Activated CD4-positive, alpha-beta T cell treated with anti-CD3 and anti-CD28 coated beads, Interleukin-2, amount 10 ng/mL, durations not matched to agents 7 days and 5 days (primary cell): Measurements from ENCODE around the gene MDGA2. TPM values are rescaled to one million over a fixed set of nuclear protein-coding genes. Genes with fewer than 3 reads are reported as not detected.

ENCODE experiments used
- CTCF ChIA-PET: fragments of 350-600 bp; sonication (Branson Sonifier 250); formaldehyde crosslinking; loops from one replicate; lab custom pipeline; 2021; ENCODE audit warnings: antibody characterized with exemption; lab: Charles Lee
- POLR2A ChIA-PET: fragments of 350-600 bp; sonication (Branson Sonifier 250); formaldehyde crosslinking; loops from one replicate; lab custom pipeline; 2021; ENCODE audit warnings: antibody characterized with exemption; lab: Charles Lee
- DNase-seq: peaks from one replicate; pipeline ENCODE4 v3.0.0-alpha.2; 2020
- H3K27ac Mint-ChIP-seq: one replicate; pipeline ENCODE4 v1.8.0; 2021; ENCODE audit warnings: mild to moderate bottlenecking, moderate library complexity, mixed read lengths
- H3K27me3 Mint-ChIP-seq: one replicate; pipeline ENCODE4 v1.8.0; 2021; ENCODE audit warnings: mixed read lengths
- H3K36me3 Mint-ChIP-seq: one replicate; pipeline ENCODE4 v1.8.0; 2021; ENCODE audit warnings: low read depth, mixed read lengths
- H3K4me1 Mint-ChIP-seq: one replicate; pipeline ENCODE4 v1.8.0; 2021; ENCODE audit warnings: mixed read lengths
- H3K4me3 Mint-ChIP-seq: one replicate; pipeline ENCODE4 v1.8.0; 2021; ENCODE audit warnings: mild to moderate bottlenecking, moderate library complexity, mixed read lengths
- H3K9me3 Mint-ChIP-seq: one replicate; pipeline ENCODE4 v1.8.0; 2021; ENCODE audit warnings: mixed read lengths
- total RNA-seq, 2 experiments: library from RNA; stranded (reverse); gene quantifications; one replicate each; pipeline ENCODE4 v1.2.3, GENCODE V29; 2021

The MDGA2 gene
- total RNA-seq, 2 experiments from 2014 or later = not detected

GRCh38 chr14:47520382-47520781 is 155.0 kb downstream of the MDGA2 start:
- no peak for DNase-seq
- Mint-ChIP-seq H3K9me3 (no peaks in the 10 kb centered on the region), H3K4me3 (no peak overlapping the region), H3K36me3 (no peaks in the 10 kb centered on the region), H3K27ac (no peak overlapping the region), H3K4me1 (no peaks in the 10 kb centered on the region), H3K27me3 (no peaks in the 10 kb centered on the region)
- CTCF ChIA-PET = no interaction called here
- POLR2A ChIA-PET = no interaction called here

DNA sequence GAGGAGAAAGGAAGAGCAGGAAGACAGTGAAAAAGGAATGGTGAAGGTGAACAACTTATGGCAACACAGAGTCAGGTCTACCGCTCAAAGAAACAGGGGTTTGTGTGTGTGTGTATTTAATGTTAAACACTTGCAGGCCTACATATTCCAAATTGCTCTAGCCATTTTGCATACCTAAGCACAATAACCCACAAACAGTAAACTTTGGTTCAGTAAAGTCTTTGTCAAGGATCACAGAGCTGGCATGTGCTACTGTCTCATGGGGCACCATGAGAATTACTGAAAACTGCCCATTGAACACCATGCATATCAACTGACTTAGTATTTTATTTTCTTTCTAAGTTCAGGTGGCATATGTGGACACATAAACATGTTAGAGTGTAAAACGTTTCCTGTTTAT is 163.6 kb downstream of the MDGA2 start:
- no peak overlapping the region for H3K4me3 Mint-ChIP-seq
- H3K9me3 Mint-ChIP-seq = no peaks in the 10 kb centered on the region
- POLR2A ChIA-PET = no interaction called here
- H3K4me1 Mint-ChIP-seq = no peaks in the 10 kb centered on the region
- H3K27me3 Mint-ChIP-seq = no peaks in the 10 kb centered on the region
- CTCF ChIA-PET = no interaction called here
- H3K36me3 Mint-ChIP-seq = no peaks in the 10 kb centered on the region
- H3K27ac Mint-ChIP-seq = no peak overlapping the region
- DNase-seq = no peak

DNA sequence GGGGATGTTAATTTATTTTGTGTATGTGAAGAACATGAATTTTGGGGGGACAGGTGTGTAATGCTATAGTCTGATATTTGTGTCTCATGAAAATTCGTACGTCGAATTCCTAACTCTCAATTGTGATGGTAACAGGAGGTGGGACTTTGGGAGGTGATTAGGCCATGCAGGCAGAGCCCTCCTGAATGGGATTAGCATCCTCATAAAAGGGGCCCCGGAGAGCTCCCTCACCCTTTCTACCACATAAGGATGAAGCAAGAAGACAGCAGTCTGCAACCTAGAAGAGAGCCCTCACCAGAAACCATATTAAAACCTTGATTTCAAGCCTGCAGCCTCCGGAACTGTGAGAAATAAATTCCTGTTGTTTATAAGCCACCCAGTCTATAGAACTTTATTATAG is 165.4 kb downstream of the MDGA2 start:
- POLR2A ChIA-PET = no interaction called here
- Mint-ChIP-seq H3K9me3 (no peaks in the 10 kb centered on the region), H3K4me3 (no peak overlapping the region), H3K36me3 (no peaks in the 10 kb centered on the region), H3K27ac (no peak overlapping the region), H3K27me3 (no peaks in the 10 kb centered on the region), H3K4me1 (no peaks in the 10 kb centered on the region)
- no peak for DNase-seq
- CTCF ChIA-PET = no interaction called here

DNA sequence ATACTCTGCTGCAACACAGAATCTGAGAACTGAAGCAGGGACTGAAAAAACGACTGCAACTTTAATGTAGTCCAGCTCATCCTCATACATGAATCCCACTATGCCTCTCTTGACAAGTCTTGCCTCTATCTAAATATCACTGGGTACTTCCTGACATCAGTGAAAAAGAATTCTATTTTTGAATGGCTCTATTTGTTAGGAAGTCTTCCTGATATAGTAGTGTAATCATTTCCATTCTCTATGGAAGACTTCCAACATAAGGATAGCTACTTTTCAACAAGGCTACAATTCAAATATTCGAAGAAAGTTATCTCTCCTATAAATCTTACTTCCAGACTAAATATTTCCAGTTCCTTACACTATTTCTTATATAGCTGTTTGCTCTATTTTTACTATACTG is 167.5 kb downstream of the MDGA2 start:
- Mint-ChIP-seq H3K4me1 (no peaks in the 10 kb centered on the region), H3K27me3 (no peaks in the 10 kb centered on the region)
- POLR2A ChIA-PET = no interaction called here

DNA sequence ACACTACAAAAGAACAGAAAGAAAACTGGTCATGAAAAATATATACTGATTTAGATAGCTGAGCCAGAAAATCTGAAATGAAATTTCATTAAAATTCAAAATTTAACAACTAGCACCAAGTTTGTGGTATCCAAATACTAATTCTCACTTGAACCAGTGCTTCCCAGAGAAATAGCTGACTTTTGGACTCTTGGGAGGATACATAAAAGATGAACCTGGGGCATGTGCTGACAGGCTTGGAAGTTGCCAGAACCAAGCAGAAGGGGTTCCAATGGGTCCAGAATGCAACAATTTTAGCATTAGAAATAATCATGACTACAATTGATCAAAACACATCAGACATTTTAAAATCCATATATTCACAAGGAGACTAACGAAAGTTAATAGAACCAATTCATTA is 175.0 kb downstream of the MDGA2 start:
- POLR2A ChIA-PET = no interaction called here
- Mint-ChIP-seq H3K4me3 (no peak overlapping the region), H3K27me3 (no peaks in the 10 kb centered on the region), H3K27ac (no peak overlapping the region), H3K9me3 (peaks cover 3% of the 10 kb centered on the region), H3K4me1 (no peaks in the 10 kb centered on the region), H3K36me3 (no peaks in the 10 kb centered on the region)
- no peak for DNase-seq
- CTCF ChIA-PET = no interaction called here

More for the DNA sequence above, 167.5 kb downstream of the MDGA2 start:
- Mint-ChIP-seq H3K9me3 (no peaks in the 10 kb centered on the region), H3K36me3 (no peaks in the 10 kb centered on the region), H3K27ac (no peak overlapping the region), H3K4me3 (no peak overlapping the region)
- CTCF ChIA-PET = interaction anchor here (0.6 kb wide), 1 partner anchor 851 kb away, joined by 3 read pairs; no protein-coding TSS in a partner anchor
- DNase-seq = no peak

GRCh38 chr14:47490766-47491165 is 184.6 kb downstream of the MDGA2 start:
- Mint-ChIP-seq H3K9me3 (peaks cover 12% of the 10 kb centered on the region), H3K4me3 (no peak overlapping the region)
- CTCF ChIA-PET = no interaction called here

DNA sequence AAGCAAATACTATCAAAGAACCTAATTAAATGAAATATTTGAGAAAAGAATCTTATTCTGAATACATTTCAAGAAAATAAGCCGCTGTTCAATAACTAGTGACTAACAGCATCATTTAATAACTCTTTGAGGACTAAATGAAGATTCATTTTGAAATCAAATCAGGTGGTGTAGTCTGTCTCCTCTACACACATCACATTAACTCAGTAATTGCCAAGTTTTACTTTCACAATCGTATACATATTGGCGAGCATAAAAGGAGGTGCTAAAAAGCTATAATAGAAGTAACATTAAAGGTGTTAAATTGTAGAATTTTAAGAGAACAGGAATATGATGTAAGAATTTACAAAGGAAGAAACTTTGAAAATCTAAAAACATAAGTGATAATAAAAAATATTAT is 185.1 kb downstream of the MDGA2 start:
- H3K9me3 Mint-ChIP-seq = peaks cover 9% of the 10 kb centered on the region
- H3K36me3 Mint-ChIP-seq = no peaks in the 10 kb centered on the region
- no peak for DNase-seq
- CTCF ChIA-PET = no interaction called here
- no peaks in the 10 kb centered on the region for H3K27me3 Mint-ChIP-seq
- POLR2A ChIA-PET = no interaction called here
- H3K4me1 Mint-ChIP-seq = no peaks in the 10 kb centered on the region
- no peak overlapping the region for H3K4me3 Mint-ChIP-seq
- H3K27ac Mint-ChIP-seq = no peak overlapping the region

More at GRCh38 chr14:47490766-47491165, 184.6 kb downstream of the MDGA2 start:
- Mint-ChIP-seq H3K27me3 (no peaks in the 10 kb centered on the region), H3K4me1 (no peaks in the 10 kb centered on the region), H3K27ac (no peak overlapping the region), H3K36me3 (no peaks in the 10 kb centered on the region)
- POLR2A ChIA-PET = no interaction called here
- no peak for DNase-seq

- ChIA-PET POLR2A (no interaction called here), CTCF (no interaction called here)
- H3K36me3 Mint-ChIP-seq = no peaks in the 10 kb centered on the region
- H3K4me1 Mint-ChIP-seq = no peaks in the 10 kb centered on the region
- no peak overlapping the region for H3K27ac Mint-ChIP-seq
- no peaks in the 10 kb centered on the region for H3K27me3 Mint-ChIP-seq
- DNase-seq = no peak
- H3K9me3 Mint-ChIP-seq = no peaks in the 10 kb centered on the region
- no peak overlapping the region for H3K4me3 Mint-ChIP-seq
Observed at GRCh38 chr14:47485421-47485820, 190.0 kb downstream of the MDGA2 start.

DNA sequence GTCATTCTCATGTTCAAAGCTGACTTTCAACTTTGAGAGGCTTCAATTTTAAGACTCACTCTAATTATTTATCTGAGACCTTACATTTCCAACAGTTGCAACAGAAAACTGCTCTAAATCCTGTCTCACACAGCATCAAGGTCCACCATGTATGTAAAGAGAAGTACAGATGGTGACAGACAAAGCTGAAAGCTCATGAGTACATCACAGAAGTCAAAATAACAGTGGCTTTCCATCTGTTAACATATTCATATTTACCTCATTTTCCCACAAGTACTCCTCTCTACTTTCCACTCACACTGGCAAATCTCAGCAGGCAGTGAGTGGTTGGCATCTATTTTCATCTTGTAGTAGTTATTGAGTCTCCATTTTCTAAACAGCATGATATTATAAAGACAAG is 192.0 kb downstream of the MDGA2 start:
- no peaks in the 10 kb centered on the region for H3K27me3 Mint-ChIP-seq
- DNase-seq = no peak
- CTCF ChIA-PET = no interaction called here
- H3K4me1 Mint-ChIP-seq = no peaks in the 10 kb centered on the region
- POLR2A ChIA-PET = no interaction called here
- H3K27ac Mint-ChIP-seq = no peak overlapping the region
- no peaks in the 10 kb centered on the region for H3K36me3 Mint-ChIP-seq
- H3K4me3 Mint-ChIP-seq = no peak overlapping the region
- H3K9me3 Mint-ChIP-seq = peaks cover 2% of the 10 kb centered on the region

GRCh38 chr14:47471075-47471474 is 204.3 kb downstream of the MDGA2 start:
- CTCF ChIA-PET = no interaction called here
- Mint-ChIP-seq H3K4me1 (no peaks in the 10 kb centered on the region), H3K4me3 (no peak overlapping the region), H3K27me3 (no peaks in the 10 kb centered on the region), H3K27ac (no peak overlapping the region), H3K9me3 (peaks cover 6% of the 10 kb centered on the region), H3K36me3 (no peaks in the 10 kb centered on the region)
- no peak for DNase-seq
- POLR2A ChIA-PET = no interaction called here

GRCh38 chr14:47466916-47467315 is 208.5 kb downstream of the MDGA2 start:
- no peaks in the 10 kb centered on the region for H3K27me3 Mint-ChIP-seq
- no peak overlapping the region for H3K27ac Mint-ChIP-seq
- no peaks in the 10 kb centered on the region for H3K36me3 Mint-ChIP-seq
- CTCF ChIA-PET = no interaction called here
- H3K4me3 Mint-ChIP-seq = no peak overlapping the region
- H3K4me1 Mint-ChIP-seq = no peaks in the 10 kb centered on the region
- no peak for DNase-seq
- peaks cover 3% of the 10 kb centered on the region for H3K9me3 Mint-ChIP-seq
- POLR2A ChIA-PET = no interaction called here

GRCh38 chr14:47454025-47454424 is 221.4 kb downstream of the MDGA2 start:
- Mint-ChIP-seq H3K36me3 (no peaks in the 10 kb centered on the region), H3K27me3 (no peaks in the 10 kb centered on the region), H3K4me3 (no peak overlapping the region), H3K9me3 (no peaks in the 10 kb centered on the region), H3K4me1 (no peaks in the 10 kb centered on the region), H3K27ac (no peak overlapping the region)
- ChIA-PET POLR2A (no interaction called here), CTCF (no interaction called here)
- no peak for DNase-seq

DNA sequence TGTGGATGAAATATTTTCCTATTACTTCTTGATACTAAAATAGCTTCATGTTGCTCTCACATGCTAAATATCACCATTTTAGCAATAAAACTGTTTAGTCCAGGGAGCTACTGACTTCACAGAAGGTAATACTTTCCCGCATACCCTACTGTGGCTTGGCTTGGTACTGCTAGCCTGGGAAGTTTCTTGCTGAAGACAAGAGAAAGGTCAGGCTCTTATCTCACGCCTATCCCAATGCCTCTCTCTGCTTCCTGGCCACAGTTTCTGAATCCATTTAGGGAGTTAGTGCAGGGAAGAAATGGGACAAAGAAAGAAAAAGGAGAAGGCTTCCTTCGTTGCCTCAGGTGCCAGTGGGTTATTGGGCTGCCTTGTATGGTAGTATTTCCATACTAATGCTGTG is 228.3 kb downstream of the MDGA2 start:
- CTCF ChIA-PET = no interaction called here

GRCh38 chr14:47442211-47442610 is 233.2 kb downstream of the MDGA2 start:
- H3K36me3 Mint-ChIP-seq = no peaks in the 10 kb centered on the region
- DNase-seq = no peak

More for the DNA sequence above, 228.3 kb downstream of the MDGA2 start:
- H3K36me3 Mint-ChIP-seq = no peaks in the 10 kb centered on the region
- no peaks in the 10 kb centered on the region for H3K4me1 Mint-ChIP-seq
- POLR2A ChIA-PET = no interaction called here
- H3K27me3 Mint-ChIP-seq = no peaks in the 10 kb centered on the region
- H3K9me3 Mint-ChIP-seq = no peaks in the 10 kb centered on the region
- H3K4me3 Mint-ChIP-seq = no peak overlapping the region
- DNase-seq = no peak
- no peak overlapping the region for H3K27ac Mint-ChIP-seq

More at GRCh38 chr14:47442211-47442610, 233.2 kb downstream of the MDGA2 start:
- H3K27me3 Mint-ChIP-seq = no peaks in the 10 kb centered on the region
- no peaks in the 10 kb centered on the region for H3K9me3 Mint-ChIP-seq
- POLR2A ChIA-PET = no interaction called here
- H3K27ac Mint-ChIP-seq = no peak overlapping the region
- CTCF ChIA-PET = no interaction called here
- no peaks in the 10 kb centered on the region for H3K4me1 Mint-ChIP-seq
- H3K4me3 Mint-ChIP-seq = no peak overlapping the region
